Activated CD4-positive, alpha-beta T cell treated with anti-CD3 and anti-CD28 coated beads for 48 hours (primary cell): Measurements from ENCODE around the gene SLC37A1.

Experiments
- DNase-seq: peaks from one replicate; pipeline ENCODE4 v3.0.0-alpha.2; 2020

Gene SLC37A1

DNA sequence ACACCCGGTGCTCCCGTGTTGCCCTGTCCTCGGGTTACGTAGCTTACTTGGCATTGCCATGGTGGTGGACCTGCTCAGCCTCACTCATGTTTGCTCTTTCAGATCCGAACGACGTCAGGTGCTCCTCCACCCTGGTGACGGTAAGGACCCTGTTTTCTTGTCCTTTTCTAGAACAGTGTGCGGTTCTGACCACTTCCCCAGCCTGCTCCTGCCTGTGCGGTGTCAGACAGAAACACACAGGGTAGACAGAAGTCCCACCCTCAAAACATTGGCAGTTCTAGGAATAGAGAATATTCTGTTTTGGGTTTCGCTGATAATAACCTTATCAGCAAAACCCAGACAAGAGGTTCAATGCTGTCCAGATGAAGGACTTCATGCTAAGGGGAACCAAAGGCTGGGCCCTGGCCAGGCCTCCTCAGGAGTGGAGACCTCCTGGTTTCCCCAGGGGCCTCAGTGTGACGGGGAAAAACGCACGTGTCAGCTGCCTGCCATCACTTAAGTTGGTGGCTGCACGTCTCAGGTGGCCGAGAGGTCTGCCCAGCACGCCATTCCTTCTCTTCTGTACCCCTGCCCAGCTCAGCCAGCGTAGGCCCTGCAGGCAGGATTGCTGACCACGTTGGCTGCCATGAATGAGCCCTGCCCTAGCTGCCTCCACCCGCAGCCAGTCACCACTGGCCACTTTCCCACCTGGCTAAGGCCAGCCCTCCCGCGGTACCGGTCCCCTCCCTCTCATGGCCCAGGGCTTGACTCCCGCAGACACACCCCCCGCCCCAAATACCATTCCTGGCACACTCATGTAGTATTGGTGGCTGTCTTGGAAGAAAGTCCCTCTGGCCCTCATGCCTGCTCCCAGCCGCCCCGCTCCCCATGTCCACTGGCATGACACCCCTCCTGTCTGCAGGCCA lies 33.6 kb downstream of the SLC37A1 start:
- no peak for DNase-seq

GRCh38 chr21:42547906-42548365 lies 34.3 kb downstream of the SLC37A1 start:
- DNase-seq: no peak

- DNase-seq: no peak
Measured at GRCh38 chr21:42548687-42549406, 35.2 kb downstream of the SLC37A1 start.

GRCh38 chr21:42550817-42551216 lies 37.2 kb downstream of the SLC37A1 start:
- no peak for DNase-seq

- DNase-seq: no peak
Measured at GRCh38 chr21:42552407-42553336, 39.0 kb downstream of the SLC37A1 start.

DNA sequence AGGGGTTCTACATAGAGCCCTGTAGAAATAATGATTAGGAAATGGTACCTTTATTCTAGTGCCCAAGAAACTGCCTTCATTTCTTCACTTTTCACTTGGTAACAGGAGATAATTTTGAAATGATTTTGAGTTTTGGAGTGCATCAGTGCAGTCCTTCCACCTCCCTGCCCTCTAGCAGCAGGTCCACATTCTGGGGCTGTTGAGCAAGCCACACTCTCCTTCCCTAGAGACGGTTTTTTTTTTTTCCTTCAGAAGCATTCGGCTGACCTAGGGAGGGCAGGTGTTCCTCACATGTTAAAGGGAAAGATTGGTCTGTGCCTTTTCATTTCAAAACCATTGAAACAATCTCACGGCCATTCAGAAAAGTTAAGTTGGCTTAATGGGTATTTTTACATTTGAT lies 39.8 kb downstream of the SLC37A1 start:
- DNase-seq: no peak

GRCh38 chr21:42554251-42554961 lies 40.8 kb downstream of the SLC37A1 start:
- no peak for DNase-seq

DNA sequence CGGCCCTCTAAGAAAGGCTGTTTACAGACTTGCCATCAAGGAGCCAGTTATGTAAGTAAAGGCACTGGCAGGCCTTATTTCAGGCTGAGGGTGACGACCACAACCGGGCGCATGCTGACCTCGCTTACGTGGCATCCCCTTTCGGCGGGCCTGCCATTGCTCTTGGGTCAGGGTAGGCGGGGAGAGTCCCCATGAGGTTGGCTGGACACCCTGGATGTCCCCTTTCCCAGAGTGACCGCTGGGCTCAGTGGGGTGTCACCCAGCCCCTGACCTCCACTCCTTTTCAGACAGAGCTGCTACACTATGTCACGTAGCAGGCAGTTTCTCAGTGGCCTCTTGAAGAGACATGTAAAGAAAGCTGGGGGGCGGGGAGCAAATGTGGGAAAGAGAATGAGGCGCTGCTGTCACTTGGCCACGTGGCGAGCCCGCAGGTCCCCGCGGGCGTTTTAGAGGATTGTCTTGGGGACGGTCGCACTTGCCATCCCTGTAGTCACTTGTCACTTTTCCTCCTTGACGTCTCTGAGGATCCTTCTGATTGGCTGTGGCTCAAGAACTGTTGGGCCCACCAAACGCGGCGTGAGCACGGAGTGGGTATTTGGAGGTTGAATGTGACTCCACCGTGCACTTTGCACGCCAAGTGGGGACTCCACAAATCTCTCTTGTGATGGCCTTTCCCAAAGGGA lies 42.2 kb downstream of the SLC37A1 start:
- no peak for DNase-seq

- no peak for DNase-seq
Measured at GRCh38 chr21:42556476-42556875, 42.8 kb downstream of the SLC37A1 start.

DNA sequence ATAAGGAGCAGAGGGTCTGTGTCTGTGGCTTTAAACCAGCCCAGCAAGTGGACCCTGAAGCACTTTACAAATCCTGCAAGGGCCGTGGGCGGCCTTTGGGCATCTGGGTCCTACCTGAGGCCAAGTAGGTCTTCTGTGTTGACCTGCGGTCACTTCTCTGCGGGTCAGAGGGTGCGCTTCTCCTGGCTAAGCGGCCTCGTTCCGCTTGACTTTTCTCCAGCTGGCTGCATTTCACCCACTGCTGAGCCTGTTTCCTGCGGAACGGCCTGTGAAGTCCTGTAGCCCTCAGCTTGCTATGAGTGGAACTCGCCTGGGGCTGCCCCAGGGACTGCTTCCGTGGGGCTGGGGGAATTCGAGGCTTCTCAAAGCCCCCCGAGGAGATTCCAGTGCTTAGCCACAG lies 43.3 kb downstream of the SLC37A1 start:
- no peak for DNase-seq

GRCh38 chr21:42557420-42557819 lies 43.8 kb downstream of the SLC37A1 start:
- no peak for DNase-seq

GRCh38 chr21:42558368-42558767 lies 44.7 kb downstream of the SLC37A1 start:
- DNase-seq: no peak

GRCh38 chr21:42558846-42559245 lies 45.2 kb downstream of the SLC37A1 start:
- no peak for DNase-seq

- DNase-seq: no peak
Measured at GRCh38 chr21:42559326-42559725, 45.7 kb downstream of the SLC37A1 start.

DNA sequence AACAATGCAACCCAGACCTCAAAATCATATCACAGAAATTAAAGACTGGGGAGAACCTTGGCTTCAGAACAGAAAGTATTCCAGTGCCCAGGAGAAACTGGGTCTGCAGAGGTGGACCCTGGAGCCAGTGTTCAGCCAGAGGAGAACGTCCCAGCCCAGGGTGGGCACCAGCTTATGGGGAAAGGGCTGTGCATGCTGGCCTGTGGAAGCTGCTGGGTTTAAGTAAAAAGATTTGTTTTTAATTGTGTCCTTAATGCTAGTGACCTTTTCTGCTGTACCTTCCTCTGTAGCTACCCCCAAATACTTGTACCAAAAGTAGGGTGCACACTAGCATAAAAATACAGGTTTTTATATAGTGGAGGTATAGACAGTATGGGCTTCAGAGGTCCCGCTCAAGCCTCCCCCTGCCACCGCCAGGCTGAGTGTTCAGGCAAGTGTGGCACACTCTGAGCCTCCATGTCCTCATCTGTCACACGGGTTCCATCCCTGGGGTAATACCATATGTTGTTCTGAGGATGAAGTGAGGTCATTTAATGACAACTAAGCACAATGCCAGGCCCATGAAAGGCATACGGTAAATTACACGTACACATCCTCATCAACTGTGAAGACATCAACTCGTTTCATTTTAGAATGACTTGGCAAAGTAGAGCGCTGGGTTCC lies 47.0 kb downstream of the SLC37A1 start:
- no peak for DNase-seq

DNA sequence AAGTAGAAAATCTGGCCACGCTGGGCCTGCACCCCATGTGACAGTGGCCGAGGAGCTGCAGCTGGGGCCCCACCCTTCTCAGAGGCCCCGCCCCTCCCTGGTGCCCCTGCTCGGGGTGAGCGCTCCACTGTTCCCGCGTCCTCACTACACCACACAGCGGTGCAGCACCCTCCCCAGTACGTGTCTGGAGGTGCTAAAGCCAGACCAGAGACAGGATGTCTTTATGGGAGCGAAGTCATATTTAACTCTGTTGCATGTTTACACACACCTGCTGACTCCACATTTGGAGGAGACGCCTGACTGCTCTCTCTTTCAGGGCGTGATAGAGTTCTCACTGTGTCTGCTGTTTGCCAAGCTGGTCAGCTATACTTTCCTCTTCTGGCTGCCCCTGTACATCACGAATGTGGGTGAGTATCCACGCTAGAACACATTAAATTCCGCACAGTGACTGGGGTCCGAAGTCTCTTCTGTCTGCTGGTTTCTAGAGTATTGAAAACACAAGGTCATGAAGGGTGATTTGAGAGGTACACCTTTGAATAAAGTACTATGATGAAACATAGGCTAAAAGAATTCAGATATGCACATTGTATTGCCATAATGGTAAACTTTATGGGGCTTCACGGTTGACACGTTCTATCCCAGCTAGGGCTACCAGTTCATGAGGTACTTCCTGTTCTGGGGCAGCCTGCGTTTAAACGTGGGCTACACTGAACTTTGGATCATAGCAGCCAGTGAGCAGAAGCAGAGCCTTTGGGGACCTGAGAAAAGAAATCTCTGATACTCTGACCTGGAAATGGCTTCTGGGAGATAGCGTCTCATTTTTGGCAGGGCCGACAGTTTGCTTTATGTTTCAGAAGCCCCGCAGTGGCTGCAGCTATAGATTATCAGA lies 48.4 kb downstream of the SLC37A1 start:
- DNase-seq: no peak

DNA sequence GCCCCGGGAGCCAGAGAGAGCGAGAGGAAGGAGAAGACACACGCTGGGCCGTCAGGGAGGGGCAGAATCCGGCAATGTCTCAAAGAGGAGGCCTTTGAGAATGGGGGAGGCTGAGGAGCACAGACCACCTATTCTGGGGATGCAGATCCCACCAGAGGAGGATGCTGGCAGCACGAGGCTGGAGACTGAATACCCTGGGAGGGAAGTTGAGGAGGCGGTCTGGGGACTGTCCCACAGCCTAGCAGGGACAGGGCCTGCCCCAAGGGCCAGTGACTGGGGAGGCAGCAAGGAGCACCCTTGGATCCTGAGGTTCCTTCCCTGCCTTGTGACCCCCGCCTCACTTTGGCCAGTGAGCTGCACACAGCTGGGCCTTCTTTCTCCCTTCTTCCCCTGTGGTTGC lies 49.2 kb downstream of the SLC37A1 start:
- no peak for DNase-seq

DNA sequence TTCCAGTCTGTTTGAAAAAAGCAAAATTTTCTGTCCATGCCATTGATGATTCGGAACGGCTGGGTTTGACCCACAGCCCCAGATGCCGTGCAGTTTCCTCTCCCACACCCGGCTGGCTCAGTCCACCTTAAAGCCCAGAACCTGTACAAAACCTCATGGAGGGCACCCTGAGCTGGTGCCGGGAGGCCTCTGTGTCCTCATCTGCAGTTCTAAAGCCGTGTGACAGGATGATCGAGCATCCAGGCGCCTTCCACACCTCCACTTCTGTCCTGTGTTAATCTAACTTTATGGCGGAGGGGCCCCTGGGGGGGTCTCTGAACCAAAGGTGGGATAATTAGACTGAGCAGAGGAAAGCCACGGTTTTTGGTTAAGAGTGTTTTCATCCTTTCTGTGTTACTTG lies 49.6 kb downstream of the SLC37A1 start:
- DNase-seq: no peak

GRCh38 chr21:42563686-42564085 lies 50.0 kb downstream of the SLC37A1 start:
- no peak for DNase-seq

DNA sequence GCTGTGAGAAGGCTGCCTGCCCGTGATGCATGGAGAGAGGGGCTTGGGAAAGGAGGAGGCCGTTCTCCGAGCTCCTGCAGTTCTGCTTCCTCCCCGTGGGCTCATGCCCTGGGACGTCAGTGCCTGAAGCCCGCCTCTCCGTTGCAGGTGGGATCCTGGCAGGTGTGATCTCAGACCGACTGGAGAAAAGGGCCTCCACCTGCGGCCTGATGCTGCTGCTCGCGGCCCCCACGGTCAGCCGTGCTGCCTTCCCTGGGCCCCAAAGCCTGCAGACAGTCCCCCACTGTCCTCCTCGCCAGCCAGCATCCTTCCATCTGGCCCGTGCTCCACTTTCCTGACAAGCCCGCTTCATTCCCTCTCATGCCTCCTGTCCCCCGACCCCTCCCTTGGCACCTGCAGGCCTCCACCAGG lies 50.9 kb downstream of the SLC37A1 start:
- no peak for DNase-seq
